MG63 (cell line): ENCODE measurements around the gene CCDC15. TPM values are rescaled to one million over a fixed set of nuclear protein-coding genes. Genes with fewer than 3 reads are reported as not detected.

Source experiments
- DNase-seq: peaks from one replicate; pipeline ENCODE4 v3.0.0-alpha.2; 2020
- H3K27me3 ChIP-seq: fragments of 250-450 bp; sonication (Bioruptor Pico); 2 replicates; pipeline ENCODE4 v1.5.1; 2020; ENCODE audit warnings: mild to moderate bottlenecking, moderate library complexity
- H3K36me3 ChIP-seq: fragments of 250-450 bp; sonication (Bioruptor Pico); 2 replicates; pipeline ENCODE4 v1.5.1; 2020; ENCODE audit warnings: mild to moderate bottlenecking, moderate library complexity
- H3K4me3 ChIP-seq: fragments of 250-450 bp; sonication (Bioruptor Pico); 2 replicates; pipeline ENCODE4 v1.5.1; 2020; ENCODE audit warnings: mild to moderate bottlenecking, moderate library complexity
- H3K9me3 ChIP-seq: fragments of 250-450 bp; sonication (Bioruptor Pico); 2 replicates; pipeline ENCODE4 v1.5.1; 2020; ENCODE audit warnings: mild to moderate bottlenecking, moderate library complexity
- total RNA-seq: library from RNA; depleted of rRNA; stranded (reverse); fragments of >200 nt; shearing (Covaris generic); gene quantifications from 2 replicates; pipeline ENCODE4 v1.2.3, GENCODE V29; 2014; ENCODE audit warnings: low replicate concordance; rRNA removed

CCDC15 gene
- 1.5 and 3.9 TPM in 2 replicates for total RNA-seq

GRCh38 chr11:124953753-124954589, at the start of gene CCDC15:
TSS of gene CCDC15 (plus strand) at chr11:124954202. CDS start at chr11:124954733, 531 bp downstream.
- Histone ChIP-seq H3K9me3 (no peaks in the 10 kb centered on the region), H3K36me3 (no peaks in the 10 kb centered on the region; the same call in 1 of the 2 replicates), H3K27me3 (no peaks in the 10 kb centered on the region), H3K4me3 (peak within 1 kb of the TSS; percentile 72)
- peak; percentile 99 for DNase-seq

- no peaks in the 10 kb centered on the region for H3K36me3 ChIP-seq
- no peak for DNase-seq
- H3K9me3 ChIP-seq = peaks cover 4% of the 10 kb centered on the region; the same call in 1 of the 2 replicates
- H3K4me3 ChIP-seq = no peak overlapping the region
- no peaks in the 10 kb centered on the region for H3K27me3 ChIP-seq
These were observed 38.2 kb upstream of the CCDC15 start for GRCh38 chr11:124915541-124916369.

GRCh38 chr11:124916370-124916710, 37.7 kb upstream of the CCDC15 start:
- Histone ChIP-seq H3K9me3 (peaks cover 2% of the 10 kb centered on the region; the same call in 1 of the 2 replicates), H3K36me3 (no peaks in the 10 kb centered on the region), H3K27me3 (no peaks in the 10 kb centered on the region), H3K4me3 (no peak overlapping the region)
- no peak for DNase-seq

GRCh38 chr11:124917115-124917637, 36.8 kb upstream of the CCDC15 start:
- Histone ChIP-seq H3K4me3 (no peak overlapping the region), H3K9me3 (peaks cover 2% of the 10 kb centered on the region; the same call in 1 of the 2 replicates), H3K27me3 (no peaks in the 10 kb centered on the region), H3K36me3 (no peaks in the 10 kb centered on the region)
- DNase-seq = peak; percentile 24

- Histone ChIP-seq H3K27me3 (no peaks in the 10 kb centered on the region), H3K9me3 (no peaks in the 10 kb centered on the region; the same call in 1 of the 2 replicates), H3K4me3 (no peak within 1 kb of the TSS), H3K36me3 (no peaks in the 10 kb centered on the region)
- no peak for DNase-seq
These were observed 35.1 kb upstream of the CCDC15 start, which contains the start of gene HEPN1 for GRCh38 chr11:124918950-124919349. TSS of gene HEPN1 (plus strand) at chr11:124919250.

- Histone ChIP-seq H3K9me3 (no peaks in the 10 kb centered on the region; the same call in 1 of the 2 replicates), H3K36me3 (no peaks in the 10 kb centered on the region), H3K4me3 (no peak overlapping the region), H3K27me3 (no peaks in the 10 kb centered on the region)
- DNase-seq = no peak
These were observed 34.1 kb upstream of the CCDC15 start for GRCh38 chr11:124919898-124920297.

- H3K36me3 ChIP-seq = no peaks in the 10 kb centered on the region
- no peak overlapping the region for H3K4me3 ChIP-seq
- H3K9me3 ChIP-seq = no peaks in the 10 kb centered on the region; the same call in 1 of the 2 replicates
- H3K27me3 ChIP-seq = no peaks in the 10 kb centered on the region
- DNase-seq = no peak
These were observed 33.6 kb upstream of the CCDC15 start for GRCh38 chr11:124920356-124920755.

- H3K4me3 ChIP-seq = no peak overlapping the region
- H3K27me3 ChIP-seq = no peaks in the 10 kb centered on the region
- no peaks in the 10 kb centered on the region for H3K36me3 ChIP-seq
- DNase-seq = no peak
- no peaks in the 10 kb centered on the region; the same call in 1 of the 2 replicates for H3K9me3 ChIP-seq
These were observed 33.0 kb upstream of the CCDC15 start for GRCh38 chr11:124920870-124921609.

GRCh38 chr11:124922831-124923230, 31.2 kb upstream of the CCDC15 start:
- no peak for DNase-seq
- Histone ChIP-seq H3K9me3 (no peaks in the 10 kb centered on the region), H3K4me3 (no peak overlapping the region), H3K36me3 (no peaks in the 10 kb centered on the region), H3K27me3 (no peaks in the 10 kb centered on the region)

- H3K36me3 ChIP-seq = no peaks in the 10 kb centered on the region
- no peaks in the 10 kb centered on the region for H3K9me3 ChIP-seq
- no peak overlapping the region for H3K4me3 ChIP-seq
- DNase-seq = no peak
- no peaks in the 10 kb centered on the region for H3K27me3 ChIP-seq
These were observed 30.7 kb upstream of the CCDC15 start for GRCh38 chr11:124923296-124923695.

- DNase-seq = no peak
These were observed 24.9 kb upstream of the CCDC15 start for GRCh38 chr11:124928942-124929665.

GRCh38 chr11:124930799-124931198, 23.2 kb upstream of the CCDC15 start:
- Histone ChIP-seq H3K36me3 (no peaks in the 10 kb centered on the region), H3K27me3 (no peaks in the 10 kb centered on the region), H3K9me3 (no peaks in the 10 kb centered on the region), H3K4me3 (no peak overlapping the region)
- no peak for DNase-seq

More at GRCh38 chr11:124928942-124929665, 24.9 kb upstream of the CCDC15 start:
- H3K9me3 ChIP-seq = no peaks in the 10 kb centered on the region
- no peak overlapping the region for H3K4me3 ChIP-seq
- H3K36me3 ChIP-seq = no peaks in the 10 kb centered on the region
- H3K27me3 ChIP-seq = no peaks in the 10 kb centered on the region

GRCh38 chr11:124934862-124935547, 19.0 kb upstream of the CCDC15 start:
- Histone ChIP-seq H3K27me3 (no peaks in the 10 kb centered on the region), H3K9me3 (no peaks in the 10 kb centered on the region), H3K4me3 (no peak overlapping the region), H3K36me3 (no peaks in the 10 kb centered on the region)
- peak; percentile 25 for DNase-seq

- H3K4me3 ChIP-seq = no peak within 1 kb of the TSS
- H3K36me3 ChIP-seq = no peaks in the 10 kb centered on the region
- DNase-seq = no peak
- H3K27me3 ChIP-seq = no peaks in the 10 kb centered on the region
- H3K9me3 ChIP-seq = no peaks in the 10 kb centered on the region
These were observed 18.2 kb upstream of the CCDC15 start, which contains the start of gene HEPACAM for GRCh38 chr11:124935548-124936514. TSS of gene HEPACAM (minus strand) at chr11:124936047. CDS start at chr11:124936006, 41 bp downstream.
